GM18502 (cell line): ENCODE measurements around the gene RASSF1.

Experiments used
- ATAC-seq: cut with Tn5 transposase; IDR thresholded peaks from one replicate; pipeline ENCODE4 v1.9.1; 2021; ENCODE audit warnings: mild to moderate bottlenecking; ENCODE audit not compliant: unreplicated experiment, poor library complexity

RASSF1 gene

DNA sequence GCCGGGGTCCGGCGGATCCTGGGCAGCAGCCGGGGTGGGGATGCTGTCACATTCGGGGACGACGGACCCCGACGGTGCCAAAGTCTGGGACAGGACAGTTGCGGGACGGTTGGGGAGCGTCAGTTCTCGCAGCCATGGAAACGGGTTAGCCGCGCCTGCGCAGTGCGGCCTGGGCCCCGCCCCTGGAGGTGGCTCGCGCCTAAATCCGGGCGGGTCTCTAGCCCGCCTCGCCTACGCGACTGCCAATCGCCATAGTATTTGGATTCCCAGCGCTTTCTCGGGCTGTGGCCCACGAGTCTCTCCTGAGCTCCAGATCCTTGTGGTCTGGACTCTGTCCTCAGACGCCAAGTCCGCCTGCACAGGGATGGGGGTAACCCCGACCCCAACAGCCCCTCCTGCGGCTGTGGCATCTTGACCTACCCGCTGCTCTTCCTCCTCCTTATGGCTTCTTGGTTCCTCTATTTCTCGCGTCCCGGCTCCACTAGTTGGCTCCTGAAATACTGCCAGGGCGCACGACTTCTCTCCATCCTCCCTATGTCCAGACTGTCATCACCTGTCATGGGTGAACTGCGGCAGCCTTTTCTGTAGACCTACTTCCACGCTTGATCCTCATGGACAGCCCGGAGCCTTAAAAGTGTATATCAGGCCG is 5.1 kb upstream of the RASSF1 start, which contains the start of gene ZMYND10:
TSS of gene ZMYND10 (minus strand) at position 147 of the 649 bp plus-strand sequence. CDS start 153 bp downstream, outside the sequence.
- peak; percentile 36 for ATAC-seq

DNA sequence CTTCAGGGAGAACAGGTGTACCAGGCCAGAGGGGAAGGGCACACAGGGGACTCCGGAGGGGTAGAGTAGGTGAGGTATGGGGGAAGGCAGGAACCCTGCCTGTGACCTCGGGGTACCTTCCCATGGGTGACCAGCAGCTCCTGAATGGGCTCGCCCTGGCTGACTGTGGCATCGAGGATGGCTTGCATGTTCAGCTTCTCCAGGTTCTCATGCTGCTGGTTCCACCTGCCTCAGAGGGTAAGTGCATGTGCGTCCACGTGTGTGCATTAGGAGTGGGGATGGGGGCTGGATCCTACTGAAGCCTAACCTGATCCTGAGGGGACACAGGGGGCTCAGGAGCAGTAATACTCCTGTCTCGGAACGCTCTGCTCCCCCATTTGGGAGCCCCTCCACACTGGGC is 4.4 kb upstream of the RASSF1 start:
- no peak for ATAC-seq

DNA sequence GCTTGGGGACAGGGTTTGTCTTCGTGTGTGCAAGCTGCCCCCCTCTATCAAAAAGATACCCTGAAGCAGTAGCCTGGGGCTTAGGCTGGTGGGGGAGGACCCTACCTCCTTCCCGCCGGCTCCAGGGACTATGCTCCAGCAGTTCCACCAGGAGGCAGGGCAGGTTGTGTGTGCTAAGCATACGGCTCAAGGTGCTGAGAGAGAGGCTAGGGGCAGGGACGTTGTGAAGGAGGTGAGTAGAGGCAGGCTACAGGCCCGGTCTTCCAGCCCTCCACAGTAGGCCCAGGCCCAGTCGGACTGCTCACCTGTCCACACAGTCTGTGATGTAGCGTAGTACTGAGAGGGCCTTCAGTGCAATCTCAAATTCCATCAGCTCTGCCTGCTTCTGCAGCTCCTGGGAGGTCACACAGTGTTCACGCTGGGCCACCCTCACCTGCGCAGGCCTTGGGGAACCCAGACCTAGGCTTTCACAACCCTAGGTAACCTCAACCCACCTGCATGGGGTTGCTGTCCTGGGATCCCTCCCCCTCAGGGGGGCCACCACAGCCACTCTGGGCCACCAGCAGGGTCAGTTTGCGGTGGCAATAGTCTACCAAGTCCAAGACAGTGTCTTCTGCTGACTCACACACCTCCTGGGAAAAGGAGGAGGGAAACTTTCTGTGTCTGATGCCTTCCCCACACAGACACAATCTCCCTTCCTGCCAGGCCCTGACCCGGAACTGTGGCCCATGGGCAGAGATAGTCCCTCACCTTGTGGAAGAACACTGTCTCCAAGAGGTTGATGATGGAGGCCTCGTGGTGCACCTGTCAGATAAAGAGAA is 2.4 kb upstream of the RASSF1 start:
- ATAC-seq = no peak

DNA sequence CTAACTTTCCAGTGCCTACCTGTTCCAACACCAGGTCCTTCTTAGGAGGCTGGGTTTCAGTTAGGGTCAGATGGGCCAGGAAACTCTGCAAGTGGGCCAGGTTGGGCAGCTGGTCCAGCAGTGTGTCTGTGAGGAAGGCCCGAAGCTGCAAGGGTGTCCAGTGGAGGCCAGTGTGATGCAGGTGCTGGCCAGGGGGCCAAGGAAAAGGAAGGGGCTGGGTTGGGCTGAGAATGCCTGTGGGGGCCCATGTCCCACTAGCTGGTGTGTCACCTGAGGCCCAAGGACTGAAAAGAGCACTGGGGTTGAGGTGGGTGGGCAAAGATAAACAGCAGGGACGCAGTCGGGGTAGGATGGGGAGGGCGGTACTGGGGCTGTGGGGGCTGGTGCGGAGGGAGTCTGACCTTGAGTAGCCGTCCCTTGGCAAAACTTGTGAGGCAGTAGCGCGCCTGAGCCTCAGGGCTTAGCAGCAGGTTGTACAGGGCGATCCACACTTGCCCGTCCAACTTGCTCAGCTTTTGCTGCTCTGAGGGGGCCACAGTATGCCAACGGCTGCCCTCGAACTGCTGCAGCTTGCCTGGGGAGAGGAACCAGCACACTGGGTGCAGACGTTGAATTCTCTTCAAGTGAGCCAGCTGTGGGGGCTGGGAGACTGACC is 1.5 kb upstream of the RASSF1 start:
- ATAC-seq = no peak

DNA sequence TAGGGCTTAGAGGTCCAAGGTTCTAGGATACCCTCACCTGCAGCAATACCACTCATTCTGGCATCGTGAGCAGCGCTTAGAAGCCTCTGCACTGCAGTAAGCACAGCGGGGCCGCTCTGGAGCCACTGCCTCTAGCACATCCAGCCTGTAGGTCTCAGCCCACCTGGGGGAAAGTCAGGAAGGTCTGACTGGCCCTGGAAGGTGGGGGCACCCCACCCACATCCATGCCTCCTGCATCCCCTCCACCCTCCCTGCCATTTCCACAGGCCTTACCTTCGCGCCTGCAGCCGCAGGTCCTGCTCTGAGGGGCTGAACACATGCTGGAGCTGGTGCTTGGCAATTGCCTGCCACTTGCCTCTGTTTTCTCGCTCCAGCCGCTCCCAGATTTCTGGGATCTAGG is 901 bp upstream of the RASSF1 start:
- no peak for ATAC-seq

DNA sequence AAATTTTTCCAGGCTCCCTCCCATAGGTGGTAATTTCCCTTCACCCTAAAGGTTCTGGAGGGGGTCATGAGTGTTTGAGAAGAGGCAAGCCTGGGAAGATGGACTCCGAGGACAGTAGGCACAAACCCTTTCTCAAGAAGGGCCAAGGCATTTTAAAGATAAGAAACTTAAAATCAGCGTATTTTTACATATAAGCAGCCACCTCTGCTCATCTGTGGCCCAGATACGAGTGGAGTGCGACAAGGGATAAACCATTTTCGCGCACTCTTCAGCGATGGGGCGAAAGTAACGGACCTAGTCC is 539 bp downstream of the RASSF1 start:
- ATAC-seq = no peak

DNA sequence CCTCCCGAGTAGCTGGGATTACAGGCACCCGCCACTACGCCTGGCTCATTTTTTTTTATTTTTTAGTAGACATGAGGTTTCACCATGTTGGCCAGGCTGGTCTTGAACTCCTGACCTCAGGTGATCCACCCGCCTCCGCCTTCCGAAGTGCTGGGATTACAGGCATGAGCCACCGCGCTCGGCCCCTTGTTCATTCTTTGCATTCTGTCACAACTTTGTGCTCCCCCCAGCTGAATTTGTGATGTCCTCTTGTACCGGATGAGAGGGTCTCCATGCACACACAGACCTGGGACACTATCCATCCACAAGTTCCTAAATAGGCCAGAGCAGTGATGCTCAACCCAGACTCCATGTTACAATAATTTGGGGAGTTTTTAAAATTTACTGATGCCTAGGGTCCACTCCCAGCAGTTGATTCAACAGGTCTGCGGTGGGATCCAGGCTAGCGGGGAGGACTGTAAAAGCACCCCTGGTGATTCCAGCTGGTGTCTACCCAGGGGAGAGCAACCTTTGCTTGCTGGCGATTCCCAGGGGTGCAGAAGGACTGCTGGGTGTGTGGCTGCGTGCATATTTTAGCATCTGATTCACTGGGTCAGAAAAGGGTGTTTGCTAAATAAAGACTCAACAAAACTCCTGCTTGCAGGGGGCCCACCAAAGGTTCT is 1.0 kb downstream of the RASSF1 start:
- no peak for ATAC-seq

DNA sequence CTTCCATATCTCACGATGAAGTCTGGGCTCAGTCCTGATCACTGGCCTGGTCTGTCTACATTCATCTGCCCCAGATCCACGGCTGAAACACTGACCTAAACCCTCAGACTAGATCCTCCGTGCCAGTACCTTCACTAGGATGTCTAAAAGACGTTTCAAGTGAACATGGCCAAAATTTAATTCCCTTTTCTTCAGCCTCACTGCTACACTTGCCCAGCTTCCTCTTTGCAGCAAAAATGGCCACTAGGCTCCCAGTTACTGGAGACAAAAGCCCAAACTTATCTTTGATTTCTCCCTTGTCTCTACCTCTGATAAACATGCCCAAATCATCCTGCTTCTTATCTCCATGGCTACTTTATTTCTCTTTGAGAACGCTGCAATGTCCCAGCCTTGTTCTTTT is 1.7 kb downstream of the RASSF1 start:
- ATAC-seq = no peak

DNA sequence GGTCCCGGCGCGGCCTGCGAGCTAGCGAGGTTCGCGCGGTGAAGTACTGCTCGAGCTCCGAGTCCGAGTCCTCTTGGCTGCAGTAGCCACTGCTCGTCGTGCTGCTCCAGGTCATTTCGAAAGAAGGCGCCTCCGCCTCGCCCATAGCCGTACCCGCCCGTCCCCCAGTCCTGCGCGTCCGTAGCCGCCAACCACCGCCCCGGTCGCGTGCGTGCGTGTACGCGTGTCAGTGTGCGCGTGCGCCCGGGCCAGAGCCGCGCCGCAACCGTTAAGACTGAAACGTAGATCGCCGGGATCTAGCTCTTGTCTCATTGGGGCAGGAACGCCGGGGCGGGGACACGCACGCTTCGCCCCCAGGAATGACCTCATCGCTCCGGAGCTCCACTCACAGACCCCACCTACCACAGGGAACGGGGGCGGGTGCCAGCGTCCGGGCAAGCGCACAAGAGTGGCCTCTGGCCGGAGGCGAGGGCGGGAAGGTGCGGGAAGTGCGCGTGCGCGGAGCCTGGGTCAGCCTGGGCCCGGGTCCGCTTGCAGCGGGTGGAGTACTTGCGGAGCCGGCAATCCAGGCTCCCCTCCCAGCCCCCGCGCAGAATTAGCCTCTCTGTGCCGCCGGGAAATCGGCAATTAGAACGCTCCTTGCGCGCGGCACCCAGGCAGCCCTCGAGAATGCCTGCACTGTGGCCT is 3.3 kb downstream of the RASSF1 start:
- peak; percentile 79 for ATAC-seq

DNA sequence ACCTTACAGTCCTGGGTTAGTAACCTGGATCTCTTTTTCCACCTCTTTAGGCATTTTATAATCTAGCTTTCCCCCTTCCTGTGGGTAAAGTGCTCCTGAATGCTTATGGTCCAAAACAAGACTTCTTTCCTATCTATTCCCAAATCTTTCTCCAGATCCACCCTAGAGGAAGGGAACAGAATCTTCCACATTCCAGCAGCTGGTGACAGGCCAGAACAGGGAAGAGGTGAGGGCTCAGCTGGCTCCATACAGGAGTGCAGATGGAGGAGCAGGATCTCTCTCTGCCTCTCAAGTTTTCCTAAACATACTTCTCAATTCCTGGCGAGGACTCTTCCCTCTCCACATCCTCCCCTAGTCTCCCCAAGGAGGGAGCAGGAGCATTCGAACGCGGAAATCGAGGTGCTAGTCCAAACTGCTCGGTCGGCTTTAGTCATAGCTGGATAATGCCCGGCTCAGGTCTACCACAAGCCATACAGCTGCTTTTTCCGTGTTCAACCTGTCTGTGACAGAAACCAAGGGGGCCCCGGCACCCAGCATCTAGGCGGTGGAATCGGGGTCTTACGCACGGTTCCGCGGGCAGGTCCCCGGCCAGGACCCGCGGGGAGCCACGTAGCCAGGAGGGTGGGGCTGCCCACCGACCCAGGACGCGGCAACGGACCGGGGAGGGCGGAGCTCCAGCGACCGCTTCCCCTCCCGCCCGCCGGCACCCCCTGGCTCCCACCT is 4.0 kb downstream of the RASSF1 start:
- peak; percentile 33 for ATAC-seq

DNA sequence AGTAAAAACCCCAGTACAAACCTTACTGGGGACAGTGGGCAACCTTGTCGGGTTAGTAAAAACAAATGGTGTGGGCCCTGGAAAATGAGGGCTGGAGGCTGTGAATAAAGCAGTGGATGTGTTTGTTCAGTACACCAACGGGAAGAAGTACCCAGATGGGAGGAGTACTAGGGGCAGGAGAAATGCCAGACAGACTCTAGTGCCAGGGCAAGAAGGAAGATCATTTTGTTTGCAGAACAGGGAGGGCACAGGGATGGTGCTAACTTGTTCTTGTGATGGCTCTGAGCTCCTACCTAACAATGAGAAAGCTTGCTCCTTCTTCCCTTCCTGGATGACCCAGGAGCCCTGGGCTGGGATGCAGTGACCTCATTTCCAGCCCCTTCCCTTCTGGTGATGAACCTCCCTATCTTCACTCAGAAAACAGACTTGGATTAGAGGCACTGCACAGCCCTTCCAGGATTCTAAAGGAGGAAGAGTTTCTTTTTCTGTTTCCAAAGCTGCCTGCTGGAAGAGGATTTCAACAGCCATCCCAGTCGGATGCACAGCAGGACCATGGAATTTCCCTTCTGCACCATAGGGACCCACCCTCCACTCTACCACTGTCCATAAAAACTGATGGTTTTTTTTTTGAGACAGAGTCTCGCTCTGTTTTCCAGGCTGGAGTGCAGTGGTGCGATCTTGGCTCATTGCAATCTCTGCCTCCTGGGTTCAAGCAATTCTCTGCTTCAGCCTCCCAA is 6.1 kb downstream of the RASSF1 start:
- no peak for ATAC-seq

DNA sequence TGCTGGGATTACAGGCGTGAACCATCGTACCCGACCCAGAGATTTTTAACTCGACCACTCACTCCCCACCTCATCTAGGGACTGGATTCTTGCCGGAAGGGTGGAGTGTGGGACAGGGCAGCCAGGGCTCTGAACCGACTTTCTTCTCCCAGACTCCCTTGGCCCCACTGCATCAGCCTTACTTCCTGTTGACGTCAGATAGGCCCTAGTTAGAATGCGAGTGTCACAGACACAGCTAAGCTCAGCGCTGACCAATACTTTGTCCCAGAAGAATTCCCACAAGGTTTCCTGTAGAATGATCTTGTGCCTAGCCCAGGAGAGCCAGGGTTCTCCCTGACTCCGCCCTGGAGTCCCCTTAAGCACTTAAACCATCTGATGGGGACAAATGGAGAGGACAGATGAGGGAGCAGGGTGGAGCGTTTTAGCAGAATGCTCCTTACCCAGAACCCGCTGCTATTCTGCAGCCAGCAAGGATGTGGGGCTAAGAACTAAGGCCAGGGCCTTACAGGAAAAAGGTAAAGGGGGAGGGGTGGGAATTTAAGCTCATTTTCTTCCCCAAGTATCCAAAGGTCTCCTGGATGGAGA is 6.8 kb downstream of the RASSF1 start:
- ATAC-seq = no peak

DNA sequence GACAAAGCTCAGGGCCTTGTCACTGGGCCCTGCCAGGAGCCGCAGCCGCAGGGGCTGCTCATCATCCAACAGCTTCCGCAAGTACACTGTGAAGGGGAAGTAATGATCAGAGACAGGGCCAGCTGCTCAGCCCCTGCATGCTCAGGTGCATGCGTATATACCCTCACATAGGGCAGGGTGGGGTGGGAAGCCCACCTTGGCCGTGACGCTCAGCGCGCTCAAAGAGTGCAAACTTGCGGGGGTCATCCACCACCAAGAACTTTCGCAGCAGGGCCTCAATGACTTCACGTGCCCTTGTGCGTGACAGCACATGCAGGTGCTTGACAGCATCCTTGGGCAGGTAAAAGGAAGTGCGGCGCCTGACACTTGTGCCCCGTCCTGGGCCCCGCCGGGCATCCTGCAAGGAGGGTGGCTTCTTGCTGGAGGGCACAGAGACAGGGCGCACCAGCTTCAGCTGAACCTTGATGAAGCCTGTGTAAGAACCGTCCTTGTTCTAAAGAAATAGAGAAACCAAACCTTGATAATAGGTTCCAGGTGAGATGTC is 9.2 kb downstream of the RASSF1 start:
- no peak for ATAC-seq

DNA sequence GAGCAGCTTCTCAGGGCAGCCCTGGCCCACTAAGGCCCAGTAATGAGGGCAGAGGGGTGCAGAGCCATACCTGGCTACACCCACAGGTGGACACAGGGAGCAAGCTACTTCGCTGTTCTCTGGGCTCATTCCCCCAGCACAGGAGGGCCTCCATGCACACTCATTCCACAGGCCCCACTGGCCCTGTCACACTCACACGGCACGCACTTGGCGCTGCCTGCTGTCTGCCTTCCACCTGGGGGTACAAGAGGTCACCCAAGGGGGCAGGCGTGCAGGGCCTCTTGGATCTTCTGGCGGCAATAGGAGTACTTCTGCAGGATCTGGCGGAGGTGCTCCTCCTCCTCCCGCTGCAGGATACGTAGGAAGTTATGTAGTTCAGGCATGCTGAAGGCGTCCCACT is 10.3 kb downstream of the RASSF1 start:
- ATAC-seq = no peak

DNA sequence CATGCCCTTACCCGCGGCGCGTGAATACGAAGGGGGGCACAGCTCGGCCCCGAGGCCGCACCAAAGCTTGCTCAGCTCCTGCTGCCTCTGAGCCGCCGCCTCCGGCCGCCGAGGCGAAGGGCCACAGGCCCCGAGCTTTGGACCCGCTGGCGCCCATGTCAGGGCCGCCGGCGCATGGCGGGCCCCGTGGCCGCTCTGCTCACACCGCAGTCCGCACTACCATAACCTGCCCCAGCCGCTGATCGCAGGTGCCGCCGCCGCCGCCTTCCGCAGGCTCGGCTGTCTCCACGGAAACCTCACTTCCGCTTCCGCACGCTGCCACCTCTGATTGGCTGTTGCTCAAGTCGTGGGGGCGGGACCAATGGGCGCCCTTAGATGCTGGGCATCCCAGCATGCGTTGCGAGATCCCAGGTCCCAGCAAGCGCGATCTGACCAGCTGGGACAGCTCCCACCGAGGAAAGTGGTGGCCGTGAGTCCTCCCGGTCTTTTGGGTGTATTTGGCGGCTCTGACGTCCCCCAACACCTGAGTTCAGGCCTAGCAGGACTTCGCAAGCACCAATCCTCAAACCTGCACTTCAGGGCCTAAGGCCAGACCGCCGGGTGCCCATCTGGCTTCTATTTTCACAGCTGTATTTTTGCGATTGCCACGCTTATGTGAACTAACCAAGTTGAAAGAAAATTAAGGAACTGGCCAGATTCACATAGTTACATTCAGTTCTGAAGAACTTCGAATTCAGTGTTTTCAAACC is 12.5 kb downstream of the RASSF1 start, which contains the start of gene TUSC2:
TSS of gene TUSC2 (minus strand) at position 281 of the 749 bp plus-strand sequence. CDS start at position 157, 124 bp downstream.
- peak; percentile 88 for ATAC-seq

DNA sequence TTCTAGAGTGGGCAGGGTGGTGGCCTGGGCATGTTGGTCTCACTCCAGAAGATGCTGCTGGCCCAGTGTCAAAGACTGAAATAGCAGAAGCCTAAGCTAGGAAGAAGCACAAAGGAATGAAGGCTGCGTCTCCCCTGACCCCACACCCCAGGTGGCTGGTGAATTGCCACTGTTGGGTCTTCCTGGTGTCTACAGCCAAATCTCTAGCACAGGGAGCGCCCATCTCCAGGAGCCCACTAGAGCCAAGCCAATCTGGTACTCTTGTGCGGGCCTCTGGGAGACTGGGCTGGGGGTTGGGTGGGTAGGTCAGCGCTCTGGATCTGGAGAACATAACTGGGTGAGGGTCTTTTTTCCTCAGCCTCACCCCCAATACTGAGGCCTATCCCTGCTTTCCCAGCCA is 13.5 kb downstream of the RASSF1 start:
- ATAC-seq = no peak

DNA sequence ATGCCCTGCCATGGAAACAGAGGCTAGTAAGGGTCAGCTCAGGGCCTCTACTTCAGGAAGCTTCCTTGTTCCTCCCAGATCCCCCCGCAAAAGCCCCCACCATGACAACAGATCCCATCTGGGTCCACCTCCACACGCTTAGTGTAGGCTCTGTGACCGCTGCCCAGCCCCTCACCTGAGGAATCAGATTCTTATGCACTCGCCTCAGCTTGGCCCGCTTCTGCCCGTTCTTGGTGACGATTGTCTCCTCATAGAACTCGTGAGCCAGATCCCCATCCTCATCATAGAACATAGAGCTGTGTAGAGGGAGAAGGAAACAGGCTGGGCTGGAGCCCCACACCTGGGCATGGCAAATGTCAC is 14.5 kb downstream of the RASSF1 start:
- no peak for ATAC-seq
